GM03348 (cell line): ENCODE results near the gene LTF.

Experiments used
- DNase-seq: peaks from one replicate; pipeline ENCODE4 v3.0.0; 2012; ENCODE audit warnings: low spot score

LTF gene

GRCh38 chr3:46468753-46469600 lies 4.3 kb upstream of the LTF start:
- no peak for DNase-seq

DNA sequence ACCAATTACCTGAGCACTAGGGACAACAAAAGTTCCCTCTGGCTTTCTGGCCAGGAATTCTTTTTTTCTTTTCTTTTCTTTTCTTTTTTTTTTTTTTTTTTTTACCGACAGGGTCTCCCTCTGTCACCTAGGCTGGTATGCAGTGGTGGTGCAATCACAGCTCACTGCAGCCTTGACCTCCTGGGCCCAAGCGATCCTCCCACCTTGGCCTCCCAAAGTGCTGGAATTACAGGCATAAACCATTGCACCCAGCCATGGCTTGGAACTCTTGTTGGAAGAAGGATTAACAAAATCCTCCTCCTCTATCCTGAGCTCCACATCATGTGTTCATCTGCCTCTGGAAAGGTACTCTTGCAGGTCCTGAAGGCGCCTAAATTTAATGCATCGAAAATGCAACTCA lies 2.9 kb upstream of the LTF start:
- no peak for DNase-seq

- DNase-seq: no peak
Measured at GRCh38 chr3:46466871-46467403, 2.2 kb upstream of the LTF start.

DNA sequence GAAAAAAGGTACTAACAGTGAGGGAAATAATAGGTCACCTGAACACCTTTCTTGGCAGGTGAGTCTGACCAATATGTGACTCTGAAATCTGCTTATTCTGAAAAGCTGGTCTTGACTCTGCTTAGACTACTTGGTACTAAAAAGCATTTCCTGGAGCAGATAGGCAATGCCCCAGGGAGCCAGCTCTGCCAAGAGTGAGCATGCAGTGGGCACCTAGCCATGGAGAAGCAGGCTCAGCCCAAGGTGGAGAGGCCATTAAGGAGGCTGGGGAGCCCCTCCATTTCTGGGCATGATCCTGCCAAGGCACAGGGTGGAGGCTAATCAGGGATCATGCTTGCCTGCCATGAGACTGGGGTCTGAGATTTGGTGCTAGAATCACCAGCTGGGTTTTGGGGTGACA lies 1.6 kb upstream of the LTF start:
- DNase-seq: no peak

DNA sequence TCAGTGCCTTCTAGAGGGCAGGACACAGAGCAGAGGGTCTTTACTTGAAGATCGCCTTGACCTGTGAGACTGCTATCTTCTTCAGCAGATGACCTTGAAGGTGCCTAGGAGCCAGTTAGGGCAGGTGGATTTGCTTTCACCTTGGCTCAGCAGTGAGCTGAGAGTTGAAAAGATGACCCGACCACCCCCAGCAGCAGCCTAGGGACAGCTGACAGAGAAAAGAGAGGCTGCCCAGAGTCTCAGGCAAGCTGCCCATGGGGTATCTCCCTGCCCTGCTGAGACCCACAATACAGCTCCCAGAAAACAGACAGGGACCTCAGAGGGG lies 453 bp upstream of the LTF start:
- DNase-seq: no peak

DNA sequence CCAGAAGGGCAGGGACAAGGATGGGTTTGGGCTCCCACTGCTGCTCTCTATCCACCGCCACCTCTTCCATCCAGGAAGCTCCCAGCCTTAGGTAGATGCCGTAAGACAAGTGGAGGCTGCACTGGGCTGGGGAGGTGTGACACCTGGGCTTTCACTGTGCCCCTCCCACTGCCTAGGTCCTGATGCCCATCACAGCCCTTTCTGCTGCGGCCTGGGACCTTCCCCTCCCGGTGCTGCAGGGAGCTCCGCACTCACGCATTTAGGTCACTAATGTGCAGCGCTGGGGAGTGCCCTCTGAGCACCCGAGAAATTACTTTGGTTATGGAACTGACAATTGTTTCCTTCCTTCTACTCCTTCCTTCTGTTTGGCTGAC lies 850 bp downstream of the LTF start:
- no peak for DNase-seq

DNA sequence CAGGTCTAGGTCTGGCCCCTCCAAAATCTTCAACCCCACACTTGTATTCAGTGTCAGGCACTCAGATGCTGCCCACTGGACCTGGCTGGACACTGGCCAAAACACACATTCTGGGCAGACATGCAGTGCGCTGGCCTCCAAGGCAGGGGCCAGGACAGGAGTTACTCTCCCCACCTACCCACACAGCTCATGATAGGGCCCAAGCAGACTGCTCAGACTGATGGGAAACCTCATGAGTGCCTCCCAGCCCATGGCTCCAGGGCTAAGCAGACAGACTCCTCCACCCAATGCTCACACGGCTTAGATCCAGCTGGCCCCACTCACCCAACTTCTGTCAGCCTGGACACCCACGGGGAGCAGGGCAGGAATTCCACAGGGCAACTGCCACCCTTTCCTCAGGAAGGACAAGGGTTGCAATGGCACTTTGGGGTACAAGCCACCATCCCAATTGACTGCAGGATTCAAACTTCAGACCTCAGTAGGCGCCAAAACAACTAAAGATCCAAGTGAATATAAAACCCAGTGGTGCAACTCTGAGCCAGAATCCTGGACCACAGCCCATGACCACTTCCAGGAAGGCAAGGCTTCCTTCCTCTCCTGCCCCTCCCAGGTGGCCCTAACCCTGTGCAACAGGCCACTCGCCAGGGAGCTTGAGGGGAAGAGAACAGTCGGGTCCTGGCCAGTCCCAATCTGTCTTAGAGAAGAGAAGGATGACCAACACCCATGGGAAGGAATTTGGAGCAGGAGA lies 1.4 kb downstream of the LTF start:
- DNase-seq: no peak

- DNase-seq: no peak
Measured at GRCh38 chr3:46462511-46462910, 2.2 kb downstream of the LTF start.

DNA sequence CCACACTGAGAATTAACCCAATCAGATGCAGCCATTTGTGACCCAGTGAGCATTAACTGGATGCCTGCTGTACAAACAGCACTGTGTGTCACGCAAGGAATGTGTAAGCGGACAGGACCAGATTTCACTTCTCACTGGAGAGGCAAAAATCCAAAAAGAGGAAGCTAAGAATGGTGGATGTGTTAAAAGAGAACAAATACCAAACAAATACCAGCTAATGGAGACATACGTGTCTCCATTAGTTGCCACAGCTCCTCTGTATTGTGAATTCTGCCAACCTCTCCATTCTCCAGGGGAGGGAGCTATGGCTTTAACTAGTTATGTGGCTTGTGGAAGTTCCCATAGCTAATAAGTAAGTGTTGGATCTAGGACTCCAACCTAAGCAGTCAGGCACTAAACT lies 2.6 kb downstream of the LTF start:
- DNase-seq: no peak

- no peak for DNase-seq
Measured at GRCh38 chr3:46460051-46460450, 4.7 kb downstream of the LTF start.

GRCh38 chr3:46456118-46456517 lies 8.6 kb downstream of the LTF start:
- DNase-seq: no peak

DNA sequence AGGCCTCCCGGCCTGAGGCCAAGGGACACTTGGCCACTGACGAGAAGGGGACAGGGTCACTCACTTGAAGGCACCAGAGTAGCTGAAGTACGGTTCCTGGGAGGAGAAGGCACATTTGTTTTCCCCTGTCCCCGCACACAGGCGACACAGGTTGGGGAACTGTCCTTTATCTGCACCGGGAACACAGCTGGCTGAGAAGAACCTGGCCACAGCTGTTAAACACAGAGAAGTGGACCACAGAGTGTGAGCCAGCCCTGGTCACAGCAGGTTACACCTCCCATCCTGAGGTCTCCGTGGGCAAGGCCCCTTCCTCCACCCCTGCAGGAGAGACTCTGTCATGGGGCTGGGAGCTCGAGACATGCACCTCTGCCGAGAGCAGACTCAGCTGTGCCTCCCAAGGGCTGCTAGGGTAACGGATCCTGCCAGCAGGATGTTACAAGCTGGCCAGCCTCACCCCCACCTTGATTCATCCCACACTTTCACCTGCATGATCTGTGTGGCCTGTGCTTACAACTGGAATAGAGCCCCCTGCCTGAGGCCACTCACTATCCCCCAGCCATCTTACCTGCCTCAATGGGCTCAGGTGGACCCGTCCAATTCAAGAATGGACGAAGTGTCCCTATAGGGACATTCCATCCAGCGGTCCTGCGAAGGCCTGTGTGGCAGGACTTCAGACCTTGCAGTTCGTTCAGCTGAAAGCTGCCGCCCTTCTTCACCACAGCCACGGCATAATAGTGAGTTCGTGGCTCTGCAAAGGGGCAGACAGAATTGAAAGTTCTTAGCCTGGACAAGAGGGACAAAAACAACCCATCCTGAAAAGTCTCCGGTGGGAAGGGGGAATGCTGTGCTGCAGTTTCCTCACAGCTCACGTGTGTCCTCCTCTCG lies 9.2 kb downstream of the LTF start:
- no peak for DNase-seq

- DNase-seq: no peak
Measured at GRCh38 chr3:46454606-46455005, 10.1 kb downstream of the LTF start.

DNA sequence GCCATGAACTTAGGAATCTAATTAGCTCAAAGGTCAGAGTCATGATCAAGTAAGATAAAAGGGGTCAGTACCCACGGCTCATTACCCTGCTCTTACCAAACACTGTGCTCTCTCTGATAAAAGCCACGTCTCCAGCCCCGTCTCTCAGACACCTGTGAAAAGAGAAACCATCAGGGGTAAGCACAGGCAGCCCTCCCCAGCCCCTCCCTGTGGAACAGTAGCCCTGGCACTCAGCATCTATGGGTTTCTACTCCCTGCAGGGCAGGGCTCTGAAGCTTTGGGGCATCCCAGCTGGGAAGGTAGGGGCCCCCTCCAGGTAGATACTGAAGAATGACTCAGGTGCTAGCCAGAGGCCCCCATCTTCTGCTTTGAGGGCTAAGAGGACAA lies 10.5 kb downstream of the LTF start:
- DNase-seq: no peak

DNA sequence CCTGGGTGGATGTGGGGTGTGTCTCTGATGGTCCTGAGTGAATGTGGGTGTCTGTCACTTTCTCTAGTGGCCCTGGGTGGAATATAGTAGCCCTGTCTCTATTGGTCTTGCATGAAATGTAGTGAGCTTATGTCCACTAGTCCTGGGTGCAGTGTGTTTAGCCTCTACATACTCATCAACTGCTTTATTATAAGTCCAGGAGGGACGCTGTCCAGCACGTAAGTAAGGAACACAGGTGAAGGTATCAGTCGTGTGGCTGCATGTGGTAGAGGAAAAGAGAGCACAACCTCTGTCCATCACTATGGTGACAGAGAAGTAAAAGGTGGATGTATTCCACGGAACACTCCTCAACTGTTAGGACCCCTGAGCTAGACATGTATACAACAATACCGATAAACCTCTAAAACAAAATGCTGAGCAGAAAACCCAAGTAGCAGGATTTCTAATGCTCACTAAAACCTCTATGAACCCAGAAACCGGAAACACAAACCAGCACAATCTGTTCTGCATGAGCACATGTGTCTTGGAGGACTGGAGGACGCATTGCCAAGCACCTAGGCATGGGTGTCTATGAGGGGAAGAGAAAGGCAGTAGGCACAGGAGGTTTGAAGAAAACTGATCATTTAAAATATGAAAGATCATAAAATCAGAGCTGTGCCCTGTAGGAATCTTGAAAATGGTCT lies 11.0 kb downstream of the LTF start:
- no peak for DNase-seq

DNA sequence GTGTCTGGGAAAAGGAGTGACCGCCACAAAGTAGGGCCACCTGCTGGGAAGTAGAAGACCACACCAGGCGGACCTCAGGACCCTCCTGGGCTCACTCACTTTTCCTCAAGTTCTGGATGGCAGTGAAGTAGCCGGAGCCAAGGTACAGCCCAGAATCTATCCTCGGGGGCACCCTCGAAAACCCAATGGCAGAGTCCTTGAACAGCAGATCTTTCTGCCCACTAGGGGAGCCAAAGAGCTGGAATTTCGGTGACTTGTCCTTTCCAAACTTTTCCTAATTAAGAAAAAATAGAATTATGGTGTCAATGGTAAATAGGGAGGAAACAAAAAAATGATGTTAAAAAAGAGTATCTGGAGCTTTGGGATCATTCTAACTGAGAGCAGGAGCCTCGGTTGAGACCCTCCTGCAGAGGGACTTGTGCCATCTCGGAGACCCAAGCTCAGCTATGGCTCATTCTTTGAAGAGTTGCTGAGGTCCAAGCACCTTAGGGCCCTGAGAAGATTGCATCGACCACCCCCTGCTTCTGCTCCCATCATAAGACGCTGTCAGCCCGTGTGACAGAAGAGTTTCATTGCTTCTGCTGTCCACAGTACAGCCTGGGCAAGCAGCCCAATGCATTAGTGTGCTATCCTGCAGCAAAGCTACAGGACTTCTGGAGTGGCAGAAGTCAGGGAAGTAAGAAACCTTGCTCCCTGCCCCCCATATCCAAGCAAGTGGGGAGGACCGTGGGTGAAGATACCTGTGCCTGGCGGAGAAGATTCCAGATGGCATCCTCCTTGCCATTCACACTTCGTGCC lies 14.8 kb downstream of the LTF start:
- peak; percentile 55 for DNase-seq

DNA sequence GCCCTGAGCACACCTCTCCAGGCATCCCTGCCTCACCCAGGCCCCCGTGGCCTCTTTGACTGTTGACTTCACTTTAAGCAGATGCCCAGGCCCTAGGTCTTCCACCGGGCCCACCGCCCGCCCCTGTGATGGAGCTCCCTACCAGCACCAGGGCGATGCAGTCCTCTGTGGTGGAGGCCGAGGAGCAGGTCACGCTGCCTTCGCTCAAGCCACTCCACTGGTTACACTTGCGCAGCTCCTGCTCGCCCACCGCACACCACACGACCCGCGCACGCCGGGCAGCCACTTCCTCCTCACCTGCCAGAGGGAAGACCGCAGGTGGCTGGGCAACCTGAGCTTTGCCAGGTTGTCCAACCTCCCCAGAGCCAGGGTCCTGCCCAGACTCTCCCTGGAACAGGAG lies 16.0 kb downstream of the LTF start:
- DNase-seq: no peak

- no peak for DNase-seq
Measured at GRCh38 chr3:46447228-46447985, 17.3 kb downstream of the LTF start.

- DNase-seq: peak; percentile 57
Measured at GRCh38 chr3:46442576-46443530, 21.9 kb downstream of the LTF start.
